ENCODE data around the gene TMEM208. TPM values are rescaled to one million over a fixed set of nuclear protein-coding genes. Genes with fewer than 3 reads are reported as not detected.
A peak's percentile ranks its signal among the peaks of the same experiment; 100 is the strongest.

The TMEM208 gene
- polyA plus RNA-seq, 3 donors = 45.4 to 130 (median 117) TPM

- Histone ChIP-seq H3K9me3 (replicated peaks in 1 of 2; ENCODE audit: control insufficient read depth in 1 of 2, insufficient read depth in 1 of 2, low read length in 2 of 2) (no peaks in the 10 kb centered on the region), H3K27ac (ENCODE audit: low read depth in 1 of 2, low read length in 2 of 2) (no peak overlapping the region), H3K4me2 (replicated peaks; ENCODE audit: extremely low read depth, low read length, poor library complexity, severe bottlenecking) (peak overlapping the region; percentile 92), H3K9ac (ENCODE audit: insufficient read depth, low read length, poor library complexity, severe bottlenecking) (no peak overlapping the region), H3K36me3 (replicated peaks in 1 of 2; ENCODE audit: control insufficient read depth in 1 of 2, insufficient read depth in 2 of 2, low read length in 2 of 2) (no peaks in the 10 kb centered on the region), H2AFZ (ENCODE audit: insufficient read depth, low read depth, low read length, poor library complexity, severe bottlenecking) (peak overlapping the region; percentile 74), H3K4me3 (replicated peaks in 1 of 3; ENCODE audit: low read depth in 2 of 3, low read length in 3 of 3) (peak overlapping the region; percentile 13 to 95 (median 13)), H3K79me2 (ENCODE audit: insufficient read depth, low read length) (peaks cover 8% of the 10 kb centered on the region), H3K27me3 (ENCODE audit: control insufficient read depth in 2 of 2, insufficient read depth in 2 of 2, low read length in 2 of 2) (peaks cover 0 to 8% of the 10 kb centered on the region in 2 donors), H3K4me1 (ENCODE audit: control insufficient read depth in 1 of 2, insufficient read depth in 2 of 2, low read length in 2 of 2) (peaks cover 38 to 43% of the 10 kb centered on the region in 2 donors), H4K20me1 (ENCODE audit: insufficient read depth, low read length) (no peaks in the 10 kb centered on the region)
- intact Hi-C loops (cut with micrococcal nuclease) = no loop called here
- TF ChIP-seq CTCF (IDR thresholded peaks at IDR 0.05) = peak; percentile 87
- Mint-ChIP-seq H3K36me3 (peaks cover 2% of the 10 kb centered on the region in 2 donors), H3K9me3 (peaks cover 0 to 4% (median 2%) of the 10 kb centered on the region in 7 donors), H3K27me3 (ENCODE audit: low read depth in 3 of 3) (peaks cover 7 to 29% (median 18%) of the 10 kb centered on the region in 3 donors), H3K4me1 (peaks cover 15% of the 10 kb centered on the region), H3K27ac (peak overlapping the region in 4 of 7 donors; percentile 27 to 82 (median 51)), H3K4me3 (peak overlapping the region in 1 of 2 donors; percentile 88)
- WGBS (ENCODE audit: insufficient coverage) = 19% methylated on average over 41 of the region's 43 CpGs
- DNase-seq = peak; percentile 80 to 82 (median 82)
These were observed 41.8 kb upstream of the TMEM208 start for GRCh38 chr16:67184995-67185650.

GRCh38 chr16:67185651-67186134 is 41.2 kb upstream of the TMEM208 start:
- Histone ChIP-seq H3K4me1 (ENCODE audit: control insufficient read depth in 1 of 2, insufficient read depth in 2 of 2, low read length in 2 of 2) (peaks cover 38 to 43% of the 10 kb centered on the region in 2 donors), H3K9ac (ENCODE audit: insufficient read depth, low read length, poor library complexity, severe bottlenecking) (no peak overlapping the region), H3K27ac (ENCODE audit: low read depth in 1 of 2, low read length in 2 of 2) (no peak overlapping the region), H2AFZ (ENCODE audit: insufficient read depth, low read depth, low read length, poor library complexity, severe bottlenecking) (peak overlapping the region; percentile 74), H3K79me2 (ENCODE audit: insufficient read depth, low read length) (peaks cover 8% of the 10 kb centered on the region), H3K36me3 (replicated peaks in 1 of 2; ENCODE audit: control insufficient read depth in 1 of 2, insufficient read depth in 2 of 2, low read length in 2 of 2) (no peaks in the 10 kb centered on the region), H3K4me3 (replicated peaks in 1 of 3; ENCODE audit: low read depth in 2 of 3, low read length in 3 of 3) (peak overlapping the region; percentile 13 to 95 (median 13)), H3K4me2 (replicated peaks; ENCODE audit: extremely low read depth, low read length, poor library complexity, severe bottlenecking) (peak overlapping the region; percentile 92), H3K27me3 (ENCODE audit: control insufficient read depth in 2 of 2, insufficient read depth in 2 of 2, low read length in 2 of 2) (peaks cover 0 to 8% of the 10 kb centered on the region in 2 donors), H3K9me3 (replicated peaks in 1 of 2; ENCODE audit: control insufficient read depth in 1 of 2, insufficient read depth in 1 of 2, low read length in 2 of 2) (no peaks in the 10 kb centered on the region), H4K20me1 (ENCODE audit: insufficient read depth, low read length) (no peaks in the 10 kb centered on the region)
- Mint-ChIP-seq H3K27me3 (ENCODE audit: low read depth in 3 of 3) (peaks cover 7 to 29% (median 18%) of the 10 kb centered on the region in 3 donors), H3K27ac (peak overlapping the region in 2 of 7 donors; percentile 1 to 27), H3K4me3 (peak overlapping the region in 1 of 2 donors; percentile 88), H3K9me3 (peaks cover 0 to 4% (median 2%) of the 10 kb centered on the region in 7 donors), H3K36me3 (peaks cover 2% of the 10 kb centered on the region in 2 donors), H3K4me1 (peaks cover 15% of the 10 kb centered on the region)
- 0% methylated on average over 3 of the region's 12 CpGs for WGBS (ENCODE audit: insufficient coverage)
- peak; percentile 39 for TF ChIP-seq CTCF (IDR thresholded peaks at IDR 0.05)
- no peak for DNase-seq
- intact Hi-C loops (cut with micrococcal nuclease) = no loop called here

Data from CD14-positive monocyte (primary cell).